ENCODE data around the gene NLRC3. TPM values are rescaled to one million over a fixed set of nuclear protein-coding genes. Genes with fewer than 3 reads are reported as not detected.

The NLRC3 gene
- polyA plus RNA-seq, 3 donors = 0.22 to 0.86 (median 0.26) TPM

GRCh38 chr16:3583303-3584038 lies 6.3 kb upstream of the NLRC3 start:
- WGBS, 3 donors = 95 to 96% (median 96%) methylated on average over 16 of the region's 16 CpGs
- no peak overlapping the region for H3K27ac ChIP-seq (ENCODE audit: low read depth, low read length)

- no peak overlapping the region for H3K27ac ChIP-seq (ENCODE audit: low read depth, low read length)
- 86 to 92% (median 89%) methylated on average over 36 of the region's 36 CpGs for WGBS, 3 donors
Measured at GRCh38 chr16:3582276-3583165, 5.3 kb upstream of the NLRC3 start.

GRCh38 chr16:3581392-3581791 lies 4.2 kb upstream of the NLRC3 start:
- no peak overlapping the region for H3K27ac ChIP-seq (ENCODE audit: low read depth, low read length)
- WGBS, 3 donors = 91 to 97% (median 92%) methylated on average over 10 of the region's 10 CpGs

- H3K27ac ChIP-seq (ENCODE audit: low read depth, low read length) = no peak overlapping the region
- 57 to 74% (median 59%) methylated on average over 8 of the region's 8 CpGs for WGBS, 3 donors
Measured at GRCh38 chr16:3580686-3581085, 3.5 kb upstream of the NLRC3 start.

- no peak overlapping the region for H3K27ac ChIP-seq (ENCODE audit: low read depth, low read length)
- 44 to 81% (median 45%) methylated on average over 11 of the region's 11 CpGs for WGBS, 3 donors
Measured at GRCh38 chr16:3580251-3580651, 3.0 kb upstream of the NLRC3 start.

- WGBS, 3 donors = 84 to 94% (median 85%) methylated on average over 7 of the region's 7 CpGs
Measured at GRCh38 chr16:3579776-3580175, 2.6 kb upstream of the NLRC3 start.

GRCh38 chr16:3578610-3579551 lies 1.7 kb upstream of the NLRC3 start:
- H3K27ac ChIP-seq (ENCODE audit: low read depth, low read length) = no peak overlapping the region
- 32 to 47% (median 40%) methylated on average over 16 to 20 of the region's 20 CpGs for WGBS, 3 donors

More at GRCh38 chr16:3579776-3580175, 2.6 kb upstream of the NLRC3 start:
- no peak overlapping the region for H3K27ac ChIP-seq (ENCODE audit: low read depth, low read length)

GRCh38 chr16:3578121-3578520 lies 918 bp upstream of the NLRC3 start:
- WGBS, 3 donors = 52 to 75% (median 59%) methylated on average over 8 of the region's 8 CpGs
- H3K27ac ChIP-seq (ENCODE audit: low read depth, low read length) = no peak overlapping the region

GRCh38 chr16:3576211-3576610 lies 992 bp downstream of the NLRC3 start:
- 62 to 81% (median 77%) methylated on average over 9 to 11 of the region's 11 CpGs for WGBS, 3 donors
- H3K27ac ChIP-seq (ENCODE audit: low read depth, low read length) = no peak overlapping the region

GRCh38 chr16:3575491-3575890 lies 1.7 kb downstream of the NLRC3 start:
- WGBS, 3 donors = 84 to 87% (median 85%) methylated on average over 13 of the region's 13 CpGs
- H3K27ac ChIP-seq (ENCODE audit: low read depth, low read length) = no peak overlapping the region

- WGBS, 3 donors = 85 to 88% (median 87%) methylated on average over 14 of the region's 14 CpGs
Measured at GRCh38 chr16:3574195-3574594, 3.0 kb downstream of the NLRC3 start.

GRCh38 chr16:3573146-3573815 lies 3.9 kb downstream of the NLRC3 start:
- H3K27ac ChIP-seq (ENCODE audit: low read depth, low read length) = no peak overlapping the region
- WGBS, 3 donors = 79 to 81% (median 79%) methylated on average over 9 of the region's 9 CpGs

More at GRCh38 chr16:3574195-3574594, 3.0 kb downstream of the NLRC3 start:
- H3K27ac ChIP-seq (ENCODE audit: low read depth, low read length) = no peak overlapping the region

- H3K27ac ChIP-seq (ENCODE audit: low read depth, low read length) = no peak overlapping the region
- 78 to 87% (median 80%) methylated on average over 4 of the region's 4 CpGs for WGBS, 3 donors
Measured at GRCh38 chr16:3570420-3571062, 6.7 kb downstream of the NLRC3 start.

- WGBS, 3 donors = 94 to 100% (median 98%) methylated on average over 2 of the region's 2 CpGs
- H3K27ac ChIP-seq (ENCODE audit: low read depth, low read length) = no peak overlapping the region
Measured at GRCh38 chr16:3569851-3570250, 7.4 kb downstream of the NLRC3 start.

GRCh38 chr16:3566990-3567389 lies 10.2 kb downstream of the NLRC3 start:
- no peak overlapping the region for H3K27ac ChIP-seq (ENCODE audit: low read depth, low read length)
- 60 to 77% (median 65%) methylated on average over 7 to 8 of the region's 8 CpGs for WGBS, 3 donors

GRCh38 chr16:3564889-3565141 lies 12.4 kb downstream of the NLRC3 start:
- WGBS, 3 donors = 92 to 100% (median 96%) methylated on average over 6 to 9 of the region's 9 CpGs
- H3K27ac ChIP-seq (ENCODE audit: low read depth, low read length) = no peak overlapping the region

- no peak overlapping the region for H3K27ac ChIP-seq (ENCODE audit: low read depth, low read length)
- 94 to 97% (median 95%) methylated on average over 37 to 43 of the region's 43 CpGs for WGBS, 3 donors
Measured at GRCh38 chr16:3564130-3564888, 12.9 kb downstream of the NLRC3 start.
